Measurements from ENCODE around the gene OBSCN.

DNA sequence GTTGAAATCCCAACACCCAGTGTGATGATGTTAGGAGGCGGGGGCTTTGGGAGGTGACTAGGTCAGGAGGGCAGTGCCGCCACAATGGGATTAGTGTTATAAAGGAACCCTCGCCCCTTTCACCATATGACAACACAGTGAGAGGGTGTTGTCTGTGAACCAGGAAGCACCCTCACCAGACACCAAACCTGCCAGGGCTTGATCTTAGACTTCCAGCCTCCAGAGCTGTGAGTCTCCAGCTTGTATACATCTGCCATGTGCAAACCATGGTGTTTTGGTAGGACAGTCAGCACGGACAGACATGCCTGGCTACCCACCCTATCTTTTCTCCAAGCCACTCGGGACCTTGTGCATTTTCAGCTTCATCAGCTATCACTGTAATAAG, 194.8 kb downstream of the OBSCN start:
- no peak for TF ChIP-seq POLR2AphosphoS5 (IDR thresholded peaks at IDR 0.05)
- TF ChIP-seq EP300 (IDR thresholded peaks at IDR 0.05), result no peak
- no peak for TF ChIP-seq POLR2A (IDR thresholded peaks at IDR 0.05)

Data from sigmoid colon (tissue), 4 donors.